ENCODE measurements around the gene ZDHHC16.
A peak's percentile ranks its signal among the peaks of the same experiment; 100 is the strongest.

Gene ZDHHC16

GRCh38 chr10:97427571-97428179 lies 18.3 kb upstream of the ZDHHC16 start (continued):
- TF ChIP-seq TSHZ1 (tag by site-specific recombination; IDR thresholded peaks at IDR 0.05; ENCODE audit: borderline replicate concordance), result no peak
- TF ChIP-seq KLF7 (tag by site-specific recombination; IDR thresholded peaks at IDR 0.05; ENCODE audit: borderline replicate concordance), result no peak
- TF ChIP-seq ZSCAN30 (tag by site-specific recombination; IDR thresholded peaks at IDR 0.05), result no peak
- no peak for TF ChIP-seq ZNF140 (tag by site-specific recombination; IDR thresholded peaks at IDR 0.05)
- TF ChIP-seq ZNF394 (tag by site-specific recombination; IDR thresholded peaks at IDR 0.05; ENCODE audit: borderline replicate concordance), result peak; percentile 32; the same call in 1 of the 2 replicates
- no peak for TF ChIP-seq ZNF555 (tag by site-specific recombination; conservative IDR thresholded peaks at IDR 0.05)
- TF ChIP-seq ZNF530 (tag by site-specific recombination; IDR thresholded peaks at IDR 0.05; ENCODE audit: low read depth), result no peak
- TF ChIP-seq SCRT2 (tag by site-specific recombination; IDR thresholded peaks at IDR 0.05), result peak; percentile 57; the same call in 1 of the 2 replicates
- TF ChIP-seq ZBTB11 (tag by site-specific recombination; conservative IDR thresholded peaks at IDR 0.05; ENCODE audit: low read depth), result no peak
- TF ChIP-seq ZNF274 (IDR thresholded peaks at IDR 0.05; ENCODE audit: low read length), result no peak
- TF ChIP-seq ZNF274 (tag by site-specific recombination; IDR thresholded peaks at IDR 0.05; ENCODE audit: borderline replicate concordance), result no peak
- TF ChIP-seq ZBTB44 (tag by site-specific recombination; IDR thresholded peaks at IDR 0.05), result no peak
- no peak for TF ChIP-seq ZNF214 (tag by site-specific recombination; IDR thresholded peaks at IDR 0.05; ENCODE audit: borderline replicate concordance)
- TF ChIP-seq ZNF76 (tag by site-specific recombination; IDR thresholded peaks at IDR 0.05; ENCODE audit: borderline replicate concordance, low read depth), result peak; percentile 75; the same call in 1 of the 2 replicates
- peak; percentile 86 for TF ChIP-seq ATF2 (tag by site-specific recombination; IDR thresholded peaks at IDR 0.05; ENCODE audit: low read depth)
- TF ChIP-seq REST (tag by site-specific recombination; IDR thresholded peaks at IDR 0.05), result no peak
- 0 out of 2 replicates have a peak, but pooled peaks have one; percentile 19 for TF ChIP-seq PRDM10 (tag by site-specific recombination; IDR thresholded peaks at IDR 0.05)
- peak; percentile 74 for TF ChIP-seq ZBTB17 (tag by site-specific recombination; IDR thresholded peaks at IDR 0.05)
- no peak for TF ChIP-seq ZNF785 (tag by site-specific recombination; IDR thresholded peaks at IDR 0.05)
- no peak for TF ChIP-seq ZBTB7A (tag by site-specific recombination; IDR thresholded peaks at IDR 0.05; ENCODE audit: low read depth)
- TF ChIP-seq KLF8 (tag by site-specific recombination; IDR thresholded peaks at IDR 0.05), result 0 out of 2 replicates have a peak, but pooled peaks have one; percentile 29
